Dedifferentiated amniotic fluid mesenchymal stem cell (primary cell): ENCODE data around the gene PIK3R3.

Source experiments
- DNase-seq: peaks from one replicate; pipeline ENCODE4 v3.0.0-alpha.2; 2016; ENCODE audit errors: extremely low spot score

The PIK3R3 gene

DNA sequence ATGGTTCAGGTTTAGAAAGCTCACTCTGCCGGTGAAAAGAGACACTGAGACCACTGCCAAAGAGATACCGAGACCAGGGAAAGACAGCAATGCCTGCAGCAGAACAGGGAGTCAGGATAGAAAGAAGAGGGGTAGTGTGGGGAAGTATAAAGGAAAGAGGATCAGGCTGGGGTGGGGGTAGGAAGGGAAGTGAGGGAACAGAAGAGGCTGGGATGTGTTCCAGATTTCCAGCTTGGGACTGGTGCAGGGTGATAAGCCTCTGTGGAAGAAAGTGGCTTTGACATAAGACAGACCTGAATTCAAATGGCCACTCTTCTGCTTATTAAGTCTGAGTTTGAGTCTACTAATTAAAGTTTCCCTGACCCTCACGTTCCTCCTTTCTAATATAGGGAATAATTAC lies 105.9 kb downstream of the PIK3R3 start:
- DNase-seq, result no peak

DNA sequence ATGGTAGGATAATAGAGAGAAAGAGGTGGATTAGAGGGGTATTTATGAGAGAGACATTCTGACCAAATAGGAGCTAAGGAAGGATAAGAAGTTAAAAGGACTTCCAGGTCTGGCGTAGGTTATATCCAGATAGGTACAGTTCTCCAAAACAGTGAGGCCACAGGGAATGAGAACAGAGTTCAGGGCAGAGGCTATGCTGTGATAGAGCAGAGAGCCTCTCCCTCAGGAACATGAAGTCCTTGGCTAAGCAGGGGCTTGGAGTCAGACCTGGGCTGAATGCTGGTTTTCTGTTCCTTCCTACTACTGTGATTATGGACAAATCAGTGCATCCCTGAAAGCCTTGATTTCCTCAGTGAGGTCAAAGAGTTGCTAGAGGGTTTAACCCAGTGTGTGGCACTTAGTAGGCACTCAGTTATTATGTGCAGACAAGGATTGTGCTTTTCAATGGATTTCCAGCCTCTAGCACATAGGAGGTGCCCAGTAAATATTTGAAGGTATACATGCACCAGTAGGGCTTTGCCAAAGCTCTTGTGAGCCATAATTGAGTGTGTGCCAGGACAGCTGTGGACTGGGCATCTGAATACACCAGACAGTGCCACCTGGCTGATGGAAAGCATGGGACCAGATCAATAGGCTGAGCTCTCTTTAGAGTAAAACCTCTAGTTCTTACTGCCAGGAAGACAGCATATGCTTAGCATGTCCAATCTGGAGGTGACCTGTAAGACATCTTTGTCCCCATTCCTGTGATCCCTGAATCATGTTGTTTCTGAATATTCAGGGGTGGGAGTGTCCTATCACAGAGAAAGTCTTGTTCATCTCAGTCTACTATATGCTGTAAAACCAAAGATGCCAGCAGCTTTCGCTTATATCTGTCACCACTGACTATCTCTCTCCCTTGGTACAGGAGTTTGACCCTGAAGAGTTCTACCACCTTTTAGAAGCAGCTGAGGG lies 111.1 kb downstream of the PIK3R3 start:
- no peak for DNase-seq

DNA sequence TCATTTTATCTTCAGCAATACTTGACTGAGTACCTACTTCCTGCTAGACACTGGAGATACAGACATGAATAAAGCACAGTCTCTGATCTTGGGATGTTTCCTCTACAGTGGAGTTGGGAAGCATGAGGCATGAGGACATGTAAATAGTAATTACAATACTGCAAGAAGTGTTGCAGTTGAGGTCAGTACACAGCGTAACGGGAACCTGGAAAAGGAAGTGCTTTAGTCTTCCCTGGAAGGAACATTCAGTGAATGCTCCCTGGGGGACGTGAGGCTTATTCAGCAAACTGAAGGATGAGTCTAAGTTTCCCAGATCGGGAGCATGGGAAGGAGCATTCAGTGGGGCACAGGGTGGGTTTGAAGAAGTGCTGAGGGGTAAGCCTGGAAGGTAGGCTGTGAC lies 112.4 kb downstream of the PIK3R3 start:
- DNase-seq, result no peak

DNA sequence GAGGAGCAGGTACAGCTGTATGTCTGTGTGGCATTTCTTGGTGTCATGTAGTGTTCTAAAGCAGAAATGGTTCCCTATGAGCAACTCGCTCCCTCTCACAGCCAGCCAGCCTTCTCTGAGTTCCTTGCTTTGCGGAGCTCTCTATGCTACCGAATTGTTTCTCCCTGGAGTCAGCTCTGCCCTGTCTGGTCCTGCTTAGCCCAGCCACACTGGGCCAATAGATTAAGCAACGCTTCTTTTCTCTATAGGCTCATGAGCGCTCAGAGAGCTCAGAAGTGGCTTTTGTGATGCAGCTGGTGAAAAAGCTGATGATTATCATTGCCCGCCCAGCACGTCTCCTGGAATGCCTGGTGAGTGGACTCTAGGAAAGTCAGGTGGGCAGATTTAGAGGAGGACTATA lies 113.1 kb downstream of the PIK3R3 start:
- no peak for DNase-seq

DNA sequence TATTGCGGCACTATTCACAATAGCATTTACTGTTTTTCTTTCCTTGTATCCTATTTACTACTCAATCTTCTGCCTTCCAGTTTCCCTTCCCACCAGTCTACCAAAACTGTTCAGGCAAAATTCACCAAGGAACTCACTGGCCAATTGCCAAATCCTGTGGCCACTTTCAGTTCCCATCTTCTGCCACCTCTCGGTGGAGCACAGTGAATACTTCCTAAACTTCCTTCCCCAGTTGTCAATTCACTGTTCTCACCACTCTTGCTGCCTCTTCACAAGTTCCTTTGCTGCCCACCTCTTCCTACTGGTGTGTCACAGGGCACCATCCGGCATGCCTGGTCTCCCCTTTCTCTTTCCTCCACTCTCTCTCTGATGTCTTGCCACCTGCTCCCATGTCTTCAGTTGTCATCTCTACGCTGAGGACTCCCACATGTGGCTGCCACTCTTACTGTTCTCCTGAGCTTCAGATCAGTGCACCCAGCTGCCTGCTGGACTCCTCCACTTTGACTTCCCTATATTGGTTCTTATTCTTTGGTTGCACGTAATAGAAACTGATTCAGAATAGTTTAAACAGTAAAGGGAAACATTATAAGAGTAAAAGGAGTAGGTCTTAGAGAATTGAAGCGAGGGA lies 114.4 kb downstream of the PIK3R3 start:
- DNase-seq, result no peak

DNA sequence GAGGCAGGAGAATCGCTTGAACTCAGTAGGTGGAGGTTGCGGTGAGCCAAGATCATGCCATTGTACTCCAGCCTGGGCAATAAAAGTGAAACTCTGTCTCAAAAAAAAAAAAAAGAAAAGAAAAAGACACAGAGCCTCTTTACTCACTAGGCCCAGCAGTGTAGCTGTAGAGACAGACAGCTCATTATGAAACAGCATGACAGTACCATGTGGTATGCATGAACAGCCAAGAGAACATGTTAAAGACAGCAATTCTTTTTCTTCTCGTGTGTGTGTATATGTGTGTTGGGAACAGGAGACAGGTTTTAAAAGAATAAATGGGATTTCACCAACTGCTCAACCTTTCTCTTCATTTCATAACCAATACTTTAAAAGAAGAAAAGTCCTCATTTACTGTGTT lies 118.8 kb downstream of the PIK3R3 start:
- DNase-seq, result no peak

DNA sequence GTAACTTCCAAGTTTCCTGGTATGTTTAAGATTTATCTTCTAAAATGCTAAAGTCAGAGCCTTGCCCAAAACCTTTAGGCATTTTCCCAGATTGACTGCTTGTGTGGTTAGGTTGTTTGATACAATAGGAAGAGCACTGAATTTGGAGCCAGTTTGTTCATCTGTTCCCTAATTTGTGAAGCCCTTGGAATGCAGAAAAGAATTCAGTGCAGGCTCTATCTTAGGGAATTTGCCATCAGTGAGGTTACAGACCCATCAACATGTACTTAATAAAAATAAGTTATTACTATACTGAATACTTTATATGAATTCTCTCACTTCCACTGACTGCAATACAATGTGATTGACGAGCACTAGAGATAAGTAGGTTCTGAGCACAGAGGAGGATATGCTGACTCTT lies 120.2 kb downstream of the PIK3R3 start:
- no peak for DNase-seq

DNA sequence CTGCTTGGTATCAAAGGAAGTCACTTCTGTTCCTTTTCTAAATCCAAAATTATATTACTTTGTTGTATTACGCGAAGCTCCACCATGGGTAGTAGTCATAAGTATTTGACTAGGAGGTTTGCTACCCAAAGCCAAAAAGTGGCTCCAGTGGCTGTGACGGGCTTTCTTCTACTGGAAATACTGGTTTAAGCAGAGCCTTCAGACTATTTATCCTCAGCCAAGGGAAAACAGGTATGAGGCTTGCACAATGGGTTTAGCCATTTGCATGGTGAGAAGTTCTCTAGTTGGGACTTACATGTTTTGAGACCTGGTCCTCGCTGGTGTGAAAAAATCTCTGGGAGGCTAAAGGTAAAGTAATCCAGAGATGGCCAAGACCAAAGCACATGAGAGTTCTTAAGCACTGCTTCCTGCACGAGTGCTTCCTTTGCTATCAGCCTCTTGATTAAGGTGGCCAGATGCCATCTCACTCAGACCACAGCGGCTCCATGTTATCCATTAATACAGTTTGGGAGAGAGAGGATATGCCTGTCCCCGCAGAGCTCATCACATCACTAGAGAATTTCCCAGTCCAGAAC lies 121.2 kb downstream of the PIK3R3 start:
- DNase-seq, result no peak

DNA sequence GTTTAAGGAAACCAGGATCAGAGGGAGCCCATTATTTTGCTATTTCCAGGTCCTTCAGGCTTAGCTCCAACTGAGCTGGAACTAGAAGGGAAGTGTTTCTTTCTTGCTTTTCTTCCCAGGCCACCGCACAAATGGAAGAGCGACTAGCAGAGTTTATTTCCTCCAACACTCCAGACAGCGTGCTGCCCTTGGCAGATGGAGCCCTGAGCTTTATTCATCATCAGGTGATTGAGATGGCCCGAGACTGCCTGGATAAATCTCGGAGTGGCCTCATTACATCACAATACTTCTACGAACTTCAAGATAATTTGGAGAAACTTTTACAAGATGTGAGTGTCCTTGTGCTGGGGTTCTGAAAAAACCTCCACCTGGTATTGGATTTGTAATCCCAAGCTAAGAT lies 121.8 kb downstream of the PIK3R3 start:
- no peak for DNase-seq

DNA sequence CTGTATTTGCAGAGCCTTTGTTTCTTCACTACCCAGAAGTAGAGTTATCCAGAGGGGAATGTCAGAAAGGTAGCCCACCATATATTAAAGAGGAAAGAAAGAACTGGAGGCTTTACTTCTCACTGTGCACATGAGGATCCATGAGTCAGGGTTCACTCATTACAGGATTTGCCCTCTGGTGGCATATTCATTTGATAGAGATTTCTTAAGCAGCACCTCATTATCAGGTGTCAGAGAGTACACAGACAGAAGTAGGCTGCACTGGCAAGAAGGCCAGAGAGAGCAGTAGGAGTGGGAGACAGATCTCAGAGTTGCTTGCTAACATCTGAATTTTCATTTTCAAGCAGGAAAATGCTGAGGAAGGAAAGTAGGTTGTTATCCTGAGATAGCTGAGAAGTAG lies 123.8 kb downstream of the PIK3R3 start:
- DNase-seq, result no peak

DNA sequence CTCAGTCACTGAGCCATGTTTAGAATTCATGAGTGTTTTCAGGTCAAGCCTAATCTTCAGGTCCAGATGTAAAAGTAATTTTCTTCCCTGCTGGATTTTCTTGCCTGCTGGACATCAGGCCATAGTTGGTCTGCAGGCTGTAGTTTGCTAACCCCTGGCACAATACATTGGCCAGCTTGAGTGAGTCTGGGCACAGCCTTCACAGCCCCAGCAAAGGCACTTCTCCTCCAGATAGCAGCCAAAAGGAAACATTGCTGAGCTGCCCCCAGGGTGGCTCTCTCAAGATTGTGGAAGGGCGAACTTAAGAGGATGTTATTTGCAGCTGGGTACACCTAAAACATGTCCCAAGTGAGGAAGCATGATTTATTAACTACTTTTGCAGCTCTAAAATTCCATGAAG lies 126.8 kb downstream of the PIK3R3 start:
- no peak for DNase-seq

DNA sequence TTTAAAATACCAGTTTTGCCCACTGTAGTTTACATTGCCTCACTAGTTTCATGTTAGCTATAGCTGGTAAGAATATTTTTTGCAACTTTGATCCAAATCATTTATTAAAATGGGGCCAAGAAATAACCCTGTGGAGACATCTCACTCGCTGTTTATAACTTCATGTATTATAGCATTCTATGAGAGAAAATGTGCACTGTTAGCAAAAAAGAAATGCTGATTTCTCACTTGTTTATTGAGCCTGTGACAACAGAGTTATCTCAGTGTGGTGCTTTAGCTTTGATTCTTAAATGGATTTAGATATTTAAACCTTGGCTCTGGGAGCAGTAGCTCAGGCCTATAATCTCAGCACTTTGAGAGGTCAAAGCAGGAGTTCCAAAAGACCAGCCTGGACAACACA lies 127.9 kb downstream of the PIK3R3 start:
- no peak for DNase-seq

DNA sequence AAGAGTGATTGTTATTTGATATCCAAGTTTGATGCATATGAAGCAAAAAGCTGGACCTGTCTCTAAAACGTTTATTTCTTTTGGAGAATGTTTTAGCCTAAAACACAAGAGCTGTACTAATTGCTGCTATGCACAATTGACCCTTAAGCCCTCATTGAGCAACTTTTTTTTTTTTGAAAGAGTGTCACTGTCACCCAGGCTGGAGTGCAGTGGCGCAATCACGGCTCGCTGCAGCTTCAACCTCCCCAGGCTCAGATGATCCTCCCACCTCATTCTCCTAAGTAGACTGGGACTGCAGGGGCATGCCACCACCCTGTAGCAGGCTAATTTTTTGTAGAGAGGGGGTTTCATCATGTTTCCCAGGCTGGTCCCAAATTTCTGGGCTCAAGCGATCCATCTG lies 129.1 kb downstream of the PIK3R3 start:
- DNase-seq, result no peak

DNA sequence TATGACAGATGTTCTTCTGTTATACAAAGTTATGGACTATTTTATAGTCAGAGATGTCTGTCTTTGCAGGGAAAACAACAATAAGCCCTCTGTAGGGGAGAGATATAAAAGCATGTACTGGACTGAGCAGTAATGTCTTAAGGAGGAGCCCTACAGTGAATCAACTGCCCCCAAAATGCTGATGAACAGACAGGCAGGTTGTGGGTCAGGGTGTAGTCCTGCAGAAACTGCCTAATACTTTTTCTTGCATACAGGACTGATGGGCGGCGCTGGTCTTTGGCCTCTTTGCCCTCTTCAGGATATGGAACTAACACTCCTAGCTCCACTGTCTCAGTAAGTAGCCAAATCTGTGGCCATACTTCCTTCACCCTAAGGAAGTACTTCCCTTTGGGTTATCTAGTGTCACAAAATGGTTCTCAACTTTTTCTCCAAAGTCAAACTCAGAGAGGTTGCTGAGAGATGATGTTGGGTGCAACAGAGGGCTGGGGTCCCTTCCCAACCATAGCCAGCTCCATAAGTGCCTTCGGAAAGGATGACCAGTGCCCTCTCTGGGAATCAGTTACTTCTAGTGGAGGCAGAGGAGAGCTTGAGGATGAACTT lies 129.8 kb downstream of the PIK3R3 start:
- DNase-seq, result no peak

DNA sequence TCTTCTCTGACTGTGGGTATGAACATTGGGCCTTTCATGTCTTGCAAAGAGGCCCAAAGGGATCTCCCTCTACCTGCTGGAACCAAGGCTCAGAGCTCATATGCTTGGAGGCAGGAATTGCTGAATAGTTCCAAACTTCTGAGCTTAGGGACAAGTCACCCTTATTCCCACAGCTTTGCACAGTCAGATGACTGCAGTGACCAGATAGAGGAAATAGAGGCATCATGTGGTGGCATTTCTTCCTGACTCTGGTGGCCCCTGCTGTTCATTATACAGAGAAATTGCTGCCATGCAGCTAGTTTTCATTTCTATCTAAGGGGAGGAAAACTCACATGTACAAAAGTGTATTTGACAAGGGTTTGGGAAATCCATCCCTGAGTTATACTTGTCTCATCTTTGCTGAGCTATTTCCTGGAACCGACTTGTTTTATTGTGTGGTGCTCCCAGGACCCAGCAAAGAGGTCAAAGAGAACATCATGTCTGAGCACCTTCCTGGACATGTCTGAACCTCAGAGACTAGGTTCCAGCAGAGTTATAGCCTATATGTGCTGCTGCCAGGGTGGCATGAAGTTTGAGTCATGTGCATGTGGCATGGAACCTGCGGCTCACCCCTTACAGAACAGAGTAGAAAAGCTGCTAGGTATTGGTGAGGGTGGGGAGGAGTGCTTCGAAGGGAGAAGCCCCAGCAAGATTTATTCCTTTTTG lies 131.2 kb downstream of the PIK3R3 start:
- no peak for DNase-seq

DNA sequence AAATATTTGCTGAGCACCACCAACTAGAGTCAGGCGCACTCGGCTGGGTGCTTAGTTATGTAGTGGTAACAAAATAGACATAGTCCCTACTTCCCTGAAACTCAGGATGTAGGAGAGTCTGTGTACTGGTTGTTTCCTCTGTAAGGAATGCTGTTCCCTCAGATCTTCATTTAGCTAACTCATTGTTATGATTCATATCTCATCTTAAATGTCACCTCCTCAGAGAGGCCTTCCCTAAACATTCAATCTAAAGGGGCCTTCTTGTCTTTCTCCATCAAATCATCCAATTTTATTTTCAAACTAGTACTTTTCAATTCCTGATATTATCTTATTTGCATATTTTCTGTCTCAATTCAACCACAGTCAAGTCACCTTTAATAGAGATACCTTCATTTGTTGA lies 132.9 kb downstream of the PIK3R3 start:
- DNase-seq, result no peak

DNA sequence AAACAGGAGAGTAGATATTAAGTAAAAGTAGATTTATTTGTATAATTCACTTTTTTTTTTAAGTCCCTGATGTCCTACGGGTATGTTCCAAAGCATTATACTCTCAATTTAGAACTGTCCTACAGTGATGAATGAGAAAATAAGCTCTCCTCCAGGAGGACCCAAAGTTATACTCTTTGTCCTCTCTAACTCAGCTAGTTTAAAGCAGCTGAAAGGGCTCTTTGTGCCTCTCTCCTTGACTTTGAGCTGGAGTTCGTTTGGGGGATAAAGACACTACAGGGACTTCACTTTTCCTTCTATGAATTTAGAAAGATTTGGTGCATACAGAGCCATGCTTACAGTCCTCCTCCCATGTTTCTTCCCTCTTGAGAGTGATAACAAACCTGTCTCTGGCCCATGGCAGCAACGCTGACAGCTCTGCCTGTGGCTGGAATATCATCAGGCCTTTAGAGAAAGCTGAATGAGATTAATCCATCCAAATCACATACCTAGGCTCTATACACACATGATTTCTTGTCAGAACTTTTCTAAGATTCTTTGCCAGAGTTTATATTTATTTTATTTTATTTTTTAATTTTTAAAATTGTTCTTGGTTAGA lies 134.3 kb downstream of the PIK3R3 start:
- no peak for DNase-seq

DNA sequence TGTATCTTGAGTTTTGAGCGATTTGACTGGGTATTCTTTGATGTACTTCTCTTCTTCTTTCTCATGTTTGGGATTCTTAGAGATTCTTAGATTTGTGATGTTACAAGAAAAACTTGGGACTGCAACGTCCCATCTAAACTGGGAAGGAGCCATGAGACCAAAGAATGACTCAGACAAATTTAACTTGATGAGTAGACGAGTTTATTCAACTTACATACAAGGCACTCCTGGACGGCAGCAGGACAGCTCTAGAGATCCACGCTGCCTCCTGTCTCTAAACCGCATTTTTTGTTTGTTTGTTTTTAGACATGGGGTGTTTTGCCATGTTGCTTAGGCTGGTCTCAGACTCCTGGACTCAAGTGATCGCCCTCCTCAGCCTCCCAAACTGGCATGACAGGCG lies 137.1 kb downstream of the PIK3R3 start:
- no peak for DNase-seq

DNA sequence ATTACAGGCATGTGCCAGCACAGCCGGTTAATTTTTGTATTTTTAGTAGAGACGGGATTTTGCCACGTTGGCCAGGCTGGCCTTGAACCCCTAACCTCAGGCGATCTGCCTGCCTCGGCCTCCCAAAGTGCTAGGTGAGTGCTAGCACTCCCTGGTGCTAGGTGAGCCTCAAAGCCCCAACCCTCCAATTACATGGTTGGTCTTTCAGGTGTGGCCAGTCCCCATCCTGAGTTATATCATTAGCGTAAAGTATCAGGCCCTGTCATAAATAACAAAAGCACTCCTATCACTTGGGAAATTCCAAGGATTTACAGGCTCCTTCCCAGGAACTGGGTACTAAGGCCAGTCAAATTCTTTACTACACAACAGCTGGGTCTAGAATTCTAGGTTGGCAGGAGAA lies 138.0 kb downstream of the PIK3R3 start:
- DNase-seq, result no peak
